ENCODE results near the gene ATP8A2. TPM values are rescaled to one million over a fixed set of nuclear protein-coding genes. Genes with fewer than 3 reads are reported as not detected.

Gene ATP8A2
- total RNA-seq, 1 experiment from 2014 or later, result not detected

- no peak overlapping the region for H3K4me3 ChIP-seq (ENCODE audit: low read depth in 2 of 2, low read length in 2 of 2)
- H3K36me3 ChIP-seq (ENCODE audit: control insufficient read depth, insufficient read depth, low read length), result no peaks in the 10 kb centered on the region
- no peaks in the 10 kb centered on the region for H3K9me3 ChIP-seq (ENCODE audit: control insufficient read depth, insufficient read depth, low read depth, low read length)
- in situ Hi-C loops (cut with HindIII; ENCODE audit: low pct_unique_long_range_greater_than_20kb, low sequenced_read_pairs), result no loop called here
- CTCF ChIA-PET, result no interaction called here
- no TSS peak for BruUV-seq (replicated peaks)
- H3K27ac ChIP-seq (ENCODE audit: low read length), result no peak overlapping the region
- no peak for DNase-seq (ENCODE audit: low read depth, low spot score)
- no peak for TF ChIP-seq SIN3A (IDR thresholded peaks at IDR 0.05; ENCODE audit: borderline replicate concordance, insufficient read depth, low read depth, low read length)
- no peak for TF ChIP-seq TCF7L2 (IDR thresholded peaks at IDR 0.05; ENCODE audit: low read depth, low read length)
- TF ChIP-seq POLR2AphosphoS5 (IDR thresholded peaks at IDR 0.05; ENCODE audit: low read depth, low read length), result no peak
- no peak for TF ChIP-seq REST (IDR thresholded peaks at IDR 0.05; ENCODE audit: insufficient read depth in 1 of 2, low read depth in 2 of 2, low read length in 1 of 2)
- TF ChIP-seq CTCF (IDR thresholded peaks at IDR 0.05), result no peak
- intact Hi-C loops (cut with micrococcal nuclease; ENCODE audit: unreplicated experiment), result no loop called here
- no peak for ATAC-seq
- H3K27me3 ChIP-seq (ENCODE audit: control insufficient read depth, insufficient read depth, low read length), result peaks cover 2% of the 10 kb centered on the region; the same call in 1 of the 2 replicates
- POLR2A ChIA-PET, result no interaction called here
- no peaks in the 10 kb centered on the region for H3K4me1 ChIP-seq (ENCODE audit: control insufficient read depth, insufficient read depth, low read length)
These were observed 117.5 kb downstream of the ATP8A2 start for GRCh38 chr13:25489238-25489637.

GRCh38 chr13:25490236-25490635, 118.5 kb downstream of the ATP8A2 start:
- in situ Hi-C loops (cut with HindIII; ENCODE audit: low pct_unique_long_range_greater_than_20kb, low sequenced_read_pairs) (no loop called here), intact Hi-C loops (cut with micrococcal nuclease; ENCODE audit: unreplicated experiment) (no loop called here)
- Histone ChIP-seq H3K4me3 (ENCODE audit: low read depth in 2 of 2, low read length in 2 of 2) (no peak overlapping the region), H3K27ac (ENCODE audit: low read length) (no peak overlapping the region), H3K36me3 (ENCODE audit: control insufficient read depth, insufficient read depth, low read length) (no peaks in the 10 kb centered on the region), H3K9me3 (ENCODE audit: control insufficient read depth, insufficient read depth, low read depth, low read length) (no peaks in the 10 kb centered on the region), H3K27me3 (ENCODE audit: control insufficient read depth, insufficient read depth, low read length) (peaks cover 2% of the 10 kb centered on the region; the same call in 1 of the 2 replicates), H3K4me1 (ENCODE audit: control insufficient read depth, insufficient read depth, low read length) (no peaks in the 10 kb centered on the region)
- ChIA-PET CTCF (no interaction called here), POLR2A (no interaction called here)
- TF ChIP-seq REST (IDR thresholded peaks at IDR 0.05; ENCODE audit: insufficient read depth in 1 of 2, low read depth in 2 of 2, low read length in 1 of 2), result no peak
- no peak for TF ChIP-seq POLR2AphosphoS5 (IDR thresholded peaks at IDR 0.05; ENCODE audit: low read depth, low read length)
- no peak for TF ChIP-seq CTCF (IDR thresholded peaks at IDR 0.05)
- TF ChIP-seq SIN3A (IDR thresholded peaks at IDR 0.05; ENCODE audit: borderline replicate concordance, insufficient read depth, low read depth, low read length), result no peak
- TF ChIP-seq TCF7L2 (IDR thresholded peaks at IDR 0.05; ENCODE audit: low read depth, low read length), result no peak
- ATAC-seq, result no peak
- BruUV-seq (replicated peaks), result no TSS peak
- no peak for DNase-seq (ENCODE audit: low read depth, low spot score)

Data from Panc1 (cell line).